ENCODE results near the gene FBXO36.

Gene FBXO36

GRCh38 chr2:230046491-230046890, 124.2 kb downstream of the FBXO36 start:
- in situ Hi-C loops (cut with MboI; ENCODE audit: low sequenced_read_pairs): no loop called here

GRCh38 chr2:230048010-230048671, 125.8 kb downstream of the FBXO36 start:
- in situ Hi-C loops (cut with MboI; ENCODE audit: low sequenced_read_pairs): no loop called here

- in situ Hi-C loops (cut with MboI; ENCODE audit: low sequenced_read_pairs): no loop called here
Observed at GRCh38 chr2:230050136-230050535, 127.8 kb downstream of the FBXO36 start.

GRCh38 chr2:230052299-230052698, 130.0 kb downstream of the FBXO36 start:
- in situ Hi-C loops (cut with MboI; ENCODE audit: low sequenced_read_pairs): no loop called here

- in situ Hi-C loops (cut with MboI; ENCODE audit: low sequenced_read_pairs): no loop called here
Observed at GRCh38 chr2:230053753-230054478, 131.6 kb downstream of the FBXO36 start.

- in situ Hi-C loops (cut with MboI; ENCODE audit: low sequenced_read_pairs): no loop called here
Observed at GRCh38 chr2:230060672-230061293, 138.5 kb downstream of the FBXO36 start.

Data from HL-60/S4 (cell line).